OCI-M2 (cell line): ENCODE data around the gene PRSS57.

Source experiments
- DNase-seq: peaks from one replicate; lab custom pipeline; 2025; ENCODE audit not compliant: unreplicated experiment; lab: John Stamatoyannopoulos, UW

The PRSS57 gene

DNA sequence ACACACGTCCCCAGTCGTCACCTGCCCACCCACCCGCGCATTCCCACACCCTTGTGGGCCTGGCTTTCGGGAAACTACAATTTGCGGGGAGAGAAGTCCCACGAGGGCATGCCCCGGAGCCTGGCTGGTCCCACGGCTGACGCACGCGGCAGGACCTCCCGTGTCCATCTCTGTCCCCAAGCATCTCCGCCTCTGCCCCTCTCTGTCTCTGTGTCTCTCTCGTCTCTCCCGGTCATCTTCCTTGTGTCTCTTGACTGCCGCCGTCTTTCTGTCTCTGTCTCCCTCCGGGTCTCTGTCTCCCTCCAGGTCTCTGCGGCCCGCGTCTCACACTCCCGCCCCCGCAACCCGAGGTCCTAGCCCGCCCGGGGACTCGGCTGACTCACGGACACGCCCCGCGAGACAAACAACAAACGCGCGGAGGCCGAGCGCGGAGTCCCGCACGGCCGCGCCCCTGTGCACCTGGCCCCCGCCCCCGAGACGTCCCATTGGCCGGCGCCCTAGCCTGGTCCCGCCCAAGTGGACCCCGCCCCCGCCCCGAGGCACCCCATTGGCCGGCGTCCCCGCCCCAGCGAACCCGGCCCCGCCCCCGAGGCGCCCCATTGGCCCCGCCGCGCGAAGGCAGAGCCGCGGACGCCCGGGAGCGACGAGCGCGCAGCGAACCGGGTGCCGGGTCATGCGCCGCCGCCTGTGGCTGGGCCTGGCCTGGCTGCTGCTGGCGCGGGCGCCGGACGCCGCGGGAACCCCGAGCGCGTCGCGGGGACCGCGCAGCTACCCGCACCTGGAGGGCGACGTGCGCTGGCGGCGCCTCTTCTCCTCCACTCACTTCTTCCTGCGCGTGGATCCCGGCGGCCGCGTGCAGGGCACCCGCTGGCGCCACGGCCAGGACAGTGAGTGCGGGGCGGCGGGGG is 55.7 kb downstream of the PRSS57 start, which contains the start of gene FGF22:
Gene FGF22 (plus strand): TSS at position 627 of the 908 bp plus-strand sequence. CDS start 47 bp downstream, at position 674.
- DNase-seq: peak; percentile 10

DNA sequence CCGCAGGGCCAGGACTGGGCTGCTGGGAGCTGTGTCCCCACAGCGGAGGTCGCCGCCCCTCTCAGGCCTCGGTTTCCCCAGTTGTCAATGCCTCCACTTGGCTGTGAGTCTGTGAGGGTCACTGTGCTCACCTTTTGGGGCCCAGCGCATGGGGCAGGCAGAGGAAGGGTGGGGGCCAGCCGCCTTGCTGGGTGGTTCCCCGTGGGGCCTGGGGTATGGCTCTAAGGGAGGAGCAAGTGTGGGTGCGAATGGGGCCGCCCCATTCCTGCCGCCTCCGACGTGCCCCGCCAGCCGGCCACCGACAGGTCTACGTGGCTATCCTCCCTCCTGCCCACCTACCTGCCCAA is 56.4 kb downstream of the PRSS57 start:
- no peak for DNase-seq
